Iris pigment epithelial cell (primary cell): ENCODE results near the gene FAM177A1.
"Not testable (repeated sequence)": the region's sequence is repeated elsewhere in the genome, so short reads cannot be mapped to it uniquely, and the experiment has no call there.

Source experiments
- DNase-seq: peaks from one replicate; pipeline ENCODE4 v3.0.0-alpha.2; 2011; ENCODE audit warnings: low read depth

Gene FAM177A1

DNA sequence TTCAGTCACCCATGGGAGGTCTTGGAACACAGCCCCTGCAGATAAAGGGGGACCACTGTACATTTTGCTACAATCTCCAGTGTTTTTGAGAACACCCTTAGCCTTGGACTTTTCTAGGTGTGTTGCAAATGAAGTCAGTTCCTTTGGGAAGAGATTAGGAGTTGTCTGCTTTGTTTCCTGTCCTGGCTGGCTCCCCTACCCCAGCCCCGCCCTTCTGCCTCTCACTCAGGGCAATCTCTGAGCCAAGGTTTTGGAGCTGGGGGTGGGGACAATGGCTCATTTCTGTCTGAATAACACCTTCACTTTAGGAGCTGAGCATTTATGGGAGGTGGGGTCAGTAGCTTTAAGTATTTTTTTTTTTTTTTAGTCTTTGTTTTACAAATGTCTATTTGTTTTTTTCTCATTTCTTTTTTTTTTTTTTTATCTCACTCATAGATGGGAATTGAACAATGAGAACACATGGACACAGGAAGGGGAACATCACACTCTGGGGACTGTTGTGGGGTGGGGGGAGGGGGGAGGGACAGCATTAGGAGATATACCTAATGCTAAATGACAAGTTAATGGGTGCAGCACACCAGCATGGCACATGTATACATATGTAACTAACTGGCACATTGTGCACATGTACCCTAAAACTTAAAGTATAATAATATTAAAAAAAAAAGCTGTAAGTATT lies 15.2 kb downstream of the FAM177A1 start:
- not testable (repeated sequence) for DNase-seq

DNA sequence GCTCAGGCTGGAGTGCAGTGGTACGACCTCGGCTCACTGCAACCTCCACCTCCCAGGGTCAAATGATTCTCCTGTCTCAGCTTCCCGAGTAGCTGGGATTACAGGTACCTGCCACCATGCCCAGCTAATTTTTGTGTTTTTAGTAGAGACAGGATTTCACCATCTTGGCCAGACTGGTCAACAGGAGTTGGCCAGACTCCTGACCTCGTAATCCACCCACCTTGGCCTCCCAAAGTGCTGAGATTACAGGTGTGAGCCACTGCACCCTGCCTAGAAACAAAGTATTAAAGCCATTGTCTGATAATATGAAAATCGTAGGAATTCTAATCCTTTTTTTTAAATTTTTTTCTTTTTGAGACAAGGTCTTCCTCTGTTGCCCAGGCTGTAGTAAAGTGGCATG lies 19.7 kb downstream of the FAM177A1 start:
- DNase-seq = not testable (repeated sequence)

DNA sequence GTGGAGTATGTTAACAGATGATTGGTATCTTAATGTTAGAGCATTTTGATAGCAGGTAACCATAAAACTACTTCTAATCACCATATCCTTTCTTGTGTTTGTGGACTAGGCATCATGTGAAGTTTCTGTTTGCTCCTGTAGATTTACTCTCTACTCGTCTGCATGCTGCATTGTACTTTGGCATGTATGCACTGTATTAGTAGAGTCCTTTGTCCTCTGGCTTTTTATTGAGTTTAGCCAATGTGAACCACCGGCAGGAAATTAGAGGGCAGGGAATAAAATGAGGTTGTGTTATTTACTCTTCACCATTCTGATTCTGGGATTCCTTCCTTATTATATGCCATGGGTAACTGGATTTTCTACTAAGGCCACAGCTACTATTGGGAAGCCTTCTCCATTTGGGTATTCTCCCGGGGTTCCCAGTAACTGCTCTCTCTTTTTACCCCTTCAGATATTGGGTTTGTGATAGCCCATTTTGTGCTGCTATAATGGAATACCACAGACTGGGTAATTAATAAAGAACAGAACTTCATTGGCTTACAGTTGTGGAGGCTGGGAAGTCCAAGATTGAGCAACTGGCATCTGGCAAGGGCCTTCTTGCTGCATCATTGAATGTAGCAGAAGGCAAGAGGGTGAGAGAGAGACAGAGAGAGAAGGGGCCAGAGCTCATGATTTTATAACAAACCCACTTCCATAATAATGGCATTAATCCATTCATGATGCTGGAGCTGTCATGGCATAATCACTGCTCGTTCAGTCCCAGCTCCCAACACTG lies 22.4 kb downstream of the FAM177A1 start:
- peak; percentile 69 for DNase-seq

DNA sequence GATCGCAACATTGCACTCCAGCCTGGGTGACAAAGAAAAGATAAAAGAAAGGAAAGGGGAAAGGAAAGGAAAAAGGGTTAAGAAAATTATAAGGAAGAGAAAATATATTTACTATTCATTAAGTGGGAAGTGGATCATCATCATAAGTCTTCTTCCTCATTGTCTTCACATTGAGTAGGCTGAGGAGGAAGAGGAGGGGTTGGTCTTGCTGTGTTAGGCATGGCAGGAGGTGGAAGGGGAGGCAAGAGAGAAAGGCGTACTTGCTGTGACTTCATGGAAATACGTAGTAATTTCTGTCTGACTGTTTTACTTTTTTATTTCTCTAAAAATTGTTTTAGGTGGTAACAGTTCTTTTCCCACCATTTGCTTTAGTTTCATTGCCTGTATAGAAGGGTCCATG lies 26.2 kb downstream of the FAM177A1 start:
- DNase-seq = no peak

DNA sequence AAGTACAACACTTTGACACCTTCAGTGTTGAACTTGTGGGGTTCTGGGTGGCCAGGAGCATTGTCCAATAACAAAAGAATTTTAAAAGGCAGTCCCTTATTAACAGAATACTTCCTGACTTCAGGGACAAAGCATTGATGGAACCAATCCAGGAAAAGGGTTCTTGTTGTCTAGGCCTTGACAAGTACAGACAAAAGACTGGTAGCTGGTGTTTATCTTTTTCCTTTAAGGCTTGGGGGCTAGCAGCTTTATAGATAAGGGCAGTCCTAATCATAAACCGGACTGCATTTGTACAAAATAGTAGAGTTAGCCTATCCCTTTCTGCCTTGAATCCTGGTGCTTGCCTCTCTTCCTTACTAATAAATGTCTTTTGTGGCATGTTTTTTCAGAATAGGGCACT lies 27.4 kb downstream of the FAM177A1 start:
- DNase-seq = no peak

DNA sequence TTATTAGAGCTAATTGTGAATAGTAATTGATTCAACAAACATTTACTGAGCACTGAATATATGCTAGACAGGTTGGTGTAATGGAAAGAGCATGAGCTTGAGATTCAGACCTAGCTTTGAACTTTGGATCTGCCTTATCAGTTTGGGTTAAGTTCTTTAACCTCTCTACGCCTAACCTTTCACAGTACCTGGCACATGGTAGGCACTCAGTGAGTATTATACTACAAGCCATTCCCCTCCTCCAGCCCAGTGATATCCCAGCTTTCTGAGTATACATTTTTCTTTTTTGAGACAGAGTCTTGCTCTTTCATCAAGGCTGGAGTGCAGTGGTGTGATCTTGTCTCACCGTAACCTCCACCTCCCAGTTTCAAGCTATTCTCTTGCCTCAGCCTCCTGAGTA lies 32.0 kb downstream of the FAM177A1 start:
- no peak for DNase-seq

DNA sequence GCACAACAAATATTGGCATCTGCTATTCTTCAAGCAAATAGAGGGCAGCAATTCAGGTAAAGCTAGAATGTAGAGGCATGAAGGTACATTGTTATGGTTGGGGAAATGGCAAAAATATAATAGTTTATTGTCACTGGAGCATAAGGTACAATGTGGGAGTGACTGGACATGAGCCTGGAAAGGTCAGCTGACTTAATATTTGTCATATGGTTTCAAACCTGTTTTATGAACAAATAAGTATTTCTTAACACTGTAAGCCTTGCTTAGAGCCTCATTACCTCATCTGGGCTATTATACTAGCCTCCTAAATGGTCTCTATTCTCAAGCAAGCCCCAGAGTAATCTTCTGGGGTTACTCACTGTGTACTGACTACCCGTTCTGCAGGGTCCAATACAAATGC lies 33.7 kb downstream of the FAM177A1 start:
- DNase-seq = no peak

DNA sequence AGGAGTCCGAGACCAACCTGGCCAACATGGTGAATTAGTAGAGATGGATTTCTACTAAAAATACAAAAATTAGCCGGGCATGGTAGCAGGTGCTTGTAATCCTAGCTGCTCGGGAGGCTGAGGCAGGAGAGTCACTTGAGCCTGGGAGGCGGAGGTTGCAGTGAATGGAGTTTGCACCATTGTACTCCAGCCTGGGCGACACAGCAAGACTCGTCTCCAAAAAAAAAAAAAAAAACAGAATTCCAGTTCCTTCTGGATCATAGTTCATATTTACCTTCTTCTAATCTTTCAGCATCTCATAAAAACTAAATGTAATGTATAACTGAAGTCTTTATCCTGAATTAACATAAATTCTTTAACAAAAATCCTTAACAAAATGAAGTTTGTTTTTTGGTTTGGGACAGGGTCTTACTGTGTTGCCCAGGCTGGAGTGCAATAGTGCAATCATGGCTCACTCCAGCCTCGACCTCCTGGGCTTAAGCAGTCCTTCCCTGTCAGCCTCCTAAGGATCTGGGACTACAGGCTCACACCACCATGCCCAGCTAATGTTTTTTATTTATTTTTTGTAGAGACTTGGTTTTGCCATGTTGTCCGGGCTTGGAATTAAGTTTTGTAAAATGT lies 37.6 kb downstream of the FAM177A1 start:
- no peak for DNase-seq

DNA sequence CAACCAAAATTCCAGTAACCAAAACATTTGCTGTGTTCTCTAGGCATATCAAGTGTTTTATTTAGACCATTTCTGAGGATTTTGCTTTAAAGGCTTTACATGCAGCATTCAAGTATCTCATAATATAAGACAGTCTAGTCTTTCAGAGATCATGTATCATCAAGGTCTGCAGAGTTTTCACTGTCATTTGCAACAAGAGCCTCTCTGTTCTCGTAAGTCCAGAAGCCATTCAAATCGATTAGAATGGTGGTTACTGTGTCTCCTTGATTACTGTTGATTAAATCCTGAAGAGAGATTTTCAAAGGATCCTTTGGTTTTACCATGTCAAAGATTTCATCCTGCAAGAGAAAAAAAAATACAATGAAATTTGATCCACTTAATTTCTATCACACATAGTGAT lies 39.4 kb downstream of the FAM177A1 start:
- no peak for DNase-seq

DNA sequence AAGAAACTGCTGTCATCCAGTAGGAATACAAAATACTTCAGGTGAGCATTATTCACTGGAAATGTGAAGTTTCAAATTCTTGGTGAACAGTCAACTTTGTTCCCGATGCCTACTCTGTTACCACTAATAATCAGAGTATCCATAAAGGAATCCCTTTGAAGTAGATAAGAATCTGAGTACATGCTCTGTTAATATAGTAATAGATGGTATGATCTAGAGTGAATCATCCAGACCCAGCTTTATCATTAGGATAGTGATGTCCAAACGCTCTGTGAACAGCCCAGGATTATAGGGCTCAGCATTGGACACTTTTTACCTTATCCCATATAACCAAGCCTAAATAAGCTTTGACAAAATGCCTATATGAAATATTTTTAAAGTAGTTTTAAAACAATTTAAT lies 42.4 kb downstream of the FAM177A1 start:
- peak; percentile 49 for DNase-seq

DNA sequence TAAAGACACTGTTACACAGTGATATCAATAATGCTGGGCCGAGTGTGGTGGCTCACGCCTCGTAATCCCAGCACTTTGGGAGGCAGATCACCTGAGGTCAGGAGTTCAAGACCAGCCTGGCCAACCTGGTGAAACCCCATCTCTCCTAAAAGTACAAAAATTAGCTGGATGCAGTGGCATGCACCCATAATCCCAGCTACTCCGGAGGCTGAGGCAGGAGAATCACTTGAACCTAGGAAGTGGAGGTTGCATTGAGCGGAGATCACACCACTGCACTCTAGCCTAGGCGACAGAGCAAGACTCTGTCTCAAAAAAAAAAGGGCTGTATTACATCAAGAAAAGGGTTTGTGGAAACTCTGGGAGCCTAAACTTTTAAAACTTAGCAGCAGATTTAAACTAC lies 48.6 kb downstream of the FAM177A1 start:
- not testable (repeated sequence) for DNase-seq

DNA sequence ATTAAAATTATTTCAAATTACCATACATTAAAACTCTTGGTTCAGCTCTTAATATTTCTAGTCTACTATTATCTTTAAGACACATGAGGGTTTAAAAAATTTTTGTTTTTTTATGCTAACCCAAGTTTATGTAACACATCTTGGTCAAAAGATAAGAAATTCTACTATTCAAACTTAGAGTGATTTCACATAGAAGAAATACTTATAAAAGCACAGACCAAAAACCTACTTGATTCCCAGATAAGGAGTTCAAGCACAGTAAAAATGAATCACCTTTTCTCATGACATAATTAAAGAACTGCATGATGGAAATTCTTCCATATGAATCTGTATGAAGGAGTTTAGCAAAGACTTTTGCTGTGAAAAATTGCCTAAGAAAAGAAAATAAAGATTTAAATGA lies 61.8 kb downstream of the FAM177A1 start:
- peak; percentile 18 for DNase-seq

DNA sequence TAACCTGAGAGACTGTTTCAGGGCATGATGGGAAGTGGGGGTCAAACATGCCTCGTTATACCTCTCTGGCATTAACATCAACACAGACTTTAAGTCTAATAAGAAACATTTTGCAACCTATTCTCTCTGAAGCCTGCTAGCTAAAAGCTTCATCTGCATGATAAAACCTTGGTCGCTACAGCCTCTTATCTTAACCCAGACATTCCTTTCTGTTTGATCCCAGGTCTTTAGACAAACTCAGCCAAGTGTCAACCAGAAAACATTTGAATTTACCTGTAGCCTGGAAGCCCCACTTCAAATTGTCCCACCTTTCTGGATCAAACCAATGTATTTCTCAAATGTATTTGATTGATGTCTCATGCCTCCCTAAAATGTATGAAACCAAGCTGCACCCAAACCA lies 66.6 kb downstream of the FAM177A1 start:
- DNase-seq = no peak

DNA sequence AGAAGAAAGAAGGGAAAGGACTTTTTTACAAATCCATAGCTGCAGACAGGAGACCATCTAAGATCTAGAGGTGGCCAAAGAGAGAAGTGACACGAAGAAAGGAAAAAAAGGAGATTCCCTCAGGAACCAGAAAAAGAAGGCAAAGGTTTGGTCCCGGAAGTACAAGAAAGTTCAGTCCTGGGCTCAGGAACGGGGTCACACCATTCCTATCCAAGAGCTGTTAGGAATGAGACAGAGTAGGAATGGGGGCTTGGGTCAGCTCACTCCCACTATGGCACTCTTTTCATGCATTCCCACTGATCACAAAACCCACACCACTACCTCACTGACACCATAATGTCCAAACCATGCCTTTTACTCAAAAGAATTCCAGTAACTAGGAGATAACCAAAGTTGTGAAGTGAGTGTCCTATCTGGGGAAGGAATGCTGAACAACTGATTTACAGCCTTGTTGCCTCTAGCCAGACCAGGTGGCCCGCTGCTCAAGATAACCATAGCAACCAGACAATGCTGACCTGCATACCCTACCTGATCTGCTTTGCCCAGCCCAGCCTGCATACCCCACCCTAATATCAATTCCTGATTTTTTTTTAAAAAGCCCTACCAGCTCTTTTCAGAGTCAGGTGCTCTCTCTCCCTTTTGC lies 67.4 kb downstream of the FAM177A1 start:
- DNase-seq = no peak

DNA sequence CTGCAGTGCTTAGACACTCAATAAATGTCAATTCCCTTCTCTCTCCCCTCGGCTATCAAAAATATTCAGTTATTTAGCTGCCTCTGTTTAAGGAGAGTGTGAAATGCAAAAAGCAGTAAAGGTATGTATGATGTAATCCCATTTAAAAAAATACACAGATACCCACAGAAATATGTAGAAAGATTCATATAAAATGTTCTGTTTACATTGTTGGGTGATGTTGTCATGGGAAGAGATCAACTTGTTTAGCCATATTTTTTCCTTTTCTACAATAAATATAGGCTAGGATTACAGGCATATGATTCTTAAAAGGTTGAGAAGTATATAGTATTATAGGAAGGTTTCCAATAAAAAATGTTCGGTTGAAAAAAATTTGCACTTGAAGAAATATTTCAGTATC lies 68.0 kb downstream of the FAM177A1 start:
- DNase-seq = peak; percentile 87

DNA sequence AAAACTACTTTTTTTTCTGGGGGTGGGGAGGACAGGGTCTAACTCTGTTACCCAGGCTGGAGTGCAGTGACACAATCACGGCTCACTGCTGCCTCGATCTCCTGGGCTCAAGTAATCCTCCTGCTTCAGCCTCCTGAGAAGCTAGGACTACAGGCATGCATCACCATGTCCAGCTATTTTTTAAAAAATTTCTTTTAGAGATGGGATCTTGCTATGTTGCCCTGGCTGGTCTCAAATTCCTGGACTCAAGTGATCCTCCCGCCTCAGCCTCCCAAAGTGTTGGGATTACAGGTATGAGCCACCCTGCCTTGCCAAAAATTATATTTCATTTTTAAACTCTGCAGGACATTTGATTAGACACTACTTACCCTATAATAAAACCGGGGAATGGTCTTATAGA lies 70.2 kb downstream of the FAM177A1 start:
- no peak for DNase-seq

DNA sequence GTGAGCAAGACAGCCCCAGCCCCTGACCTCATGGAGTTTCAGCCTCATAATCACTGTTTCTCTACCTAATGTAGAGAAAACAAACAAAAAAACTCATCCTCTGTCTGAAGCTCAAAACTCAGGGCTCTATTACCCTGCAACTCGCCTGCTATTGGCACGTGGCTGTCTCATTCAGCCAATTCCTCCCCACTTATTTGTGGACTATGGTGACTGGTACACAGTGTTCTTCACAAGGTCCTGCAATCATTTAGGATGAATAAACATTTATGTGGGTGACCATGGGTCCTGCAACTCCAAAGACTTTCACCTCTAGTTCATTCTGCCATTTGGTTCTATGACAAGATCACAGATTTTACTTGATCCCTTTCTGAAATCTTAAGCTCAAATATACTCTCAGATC lies 71.0 kb downstream of the FAM177A1 start:
- DNase-seq = peak; percentile 47

DNA sequence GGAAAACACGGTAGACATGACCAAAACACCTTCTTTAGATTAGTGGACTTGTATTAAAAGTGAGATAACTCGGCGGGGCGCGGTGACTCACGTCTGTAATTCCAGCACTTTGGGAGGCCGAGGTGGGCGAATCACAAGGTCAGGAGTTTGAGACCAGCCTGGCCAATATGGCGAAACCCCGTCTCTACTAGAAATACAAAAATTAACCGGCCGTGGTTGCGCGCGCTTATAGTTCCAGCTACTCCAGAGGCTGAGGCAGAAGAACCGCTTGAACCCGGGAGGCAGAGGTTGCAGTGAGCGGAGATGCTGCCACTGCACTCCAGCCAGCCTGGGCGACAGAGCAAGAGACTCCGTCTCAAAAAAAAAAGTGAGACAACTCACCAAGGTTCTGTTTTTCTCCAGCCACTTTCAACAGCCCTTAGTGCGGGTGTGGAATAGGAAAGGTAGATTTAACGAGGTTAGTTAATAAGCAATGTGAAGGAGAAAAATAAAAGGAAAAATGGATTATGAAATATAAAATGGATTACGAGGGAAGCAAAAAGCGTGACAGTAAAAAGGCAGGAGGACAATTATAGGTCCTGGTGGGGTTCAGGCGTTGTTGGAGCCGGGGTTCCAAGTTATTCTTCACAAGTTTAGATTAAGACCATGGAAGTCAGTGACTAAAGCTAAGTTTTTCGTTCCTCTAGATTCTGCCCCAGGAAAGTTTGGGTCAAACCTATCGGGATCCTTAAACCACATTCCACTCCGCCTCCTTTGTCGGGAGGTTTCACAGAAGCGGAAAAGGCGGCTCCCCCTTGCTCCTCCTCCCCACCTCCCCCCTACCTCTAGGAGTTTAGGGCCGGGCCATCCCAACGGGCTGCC lies 75.2 kb downstream of the FAM177A1 start:
- DNase-seq = peak; percentile 46

DNA sequence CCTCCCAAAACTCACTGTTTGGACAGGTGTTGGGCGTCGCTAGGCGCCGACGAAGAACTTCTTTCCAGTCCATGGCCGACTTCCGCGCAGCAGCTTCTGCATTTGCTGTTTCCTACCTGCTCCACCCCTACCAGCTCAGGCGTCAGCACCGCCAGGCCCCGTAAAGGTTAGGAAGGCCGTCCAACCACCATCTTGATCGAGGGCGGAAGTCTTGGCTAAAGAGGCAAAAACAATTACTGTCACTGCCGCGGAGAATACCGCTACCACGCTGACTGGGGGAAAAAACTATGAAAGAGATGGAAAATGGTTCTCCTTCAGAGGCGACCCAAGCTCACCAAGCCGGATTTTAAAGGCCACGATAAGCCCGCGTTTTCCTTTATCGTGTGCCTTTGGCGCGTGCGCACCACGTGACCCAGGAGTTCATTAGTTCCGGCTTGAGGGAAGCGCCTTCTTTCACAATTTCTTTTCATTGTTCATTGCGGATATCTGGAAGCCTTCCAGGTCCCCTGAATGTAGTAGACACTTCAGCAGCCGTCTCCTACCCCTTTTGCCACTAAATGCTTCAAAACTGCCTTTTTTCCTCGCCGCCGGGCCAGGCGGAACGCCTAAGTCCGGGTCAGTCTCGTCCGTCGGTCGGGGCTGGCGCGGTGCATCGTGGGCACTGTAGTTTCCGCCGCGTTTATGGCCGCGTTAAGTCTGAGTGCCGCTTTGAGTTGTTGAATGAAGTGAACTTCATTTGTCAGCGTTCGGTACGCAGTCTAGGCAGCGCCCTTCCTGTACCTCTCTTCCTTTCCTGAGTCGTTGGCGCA lies 76.0 kb downstream of the FAM177A1 start, which contains the start of the genes PPP2R3C and PRORP:
PPP2R3C (minus strand) TSS at position 104 of the 809 bp plus-strand sequence; CDS start at position 73, 31 bp downstream.
PRORP (plus strand) TSS at position 666 of the 809 bp plus-strand sequence. CDS start 694 bp downstream, outside the sequence.
- peak; percentile 99 for DNase-seq

DNA sequence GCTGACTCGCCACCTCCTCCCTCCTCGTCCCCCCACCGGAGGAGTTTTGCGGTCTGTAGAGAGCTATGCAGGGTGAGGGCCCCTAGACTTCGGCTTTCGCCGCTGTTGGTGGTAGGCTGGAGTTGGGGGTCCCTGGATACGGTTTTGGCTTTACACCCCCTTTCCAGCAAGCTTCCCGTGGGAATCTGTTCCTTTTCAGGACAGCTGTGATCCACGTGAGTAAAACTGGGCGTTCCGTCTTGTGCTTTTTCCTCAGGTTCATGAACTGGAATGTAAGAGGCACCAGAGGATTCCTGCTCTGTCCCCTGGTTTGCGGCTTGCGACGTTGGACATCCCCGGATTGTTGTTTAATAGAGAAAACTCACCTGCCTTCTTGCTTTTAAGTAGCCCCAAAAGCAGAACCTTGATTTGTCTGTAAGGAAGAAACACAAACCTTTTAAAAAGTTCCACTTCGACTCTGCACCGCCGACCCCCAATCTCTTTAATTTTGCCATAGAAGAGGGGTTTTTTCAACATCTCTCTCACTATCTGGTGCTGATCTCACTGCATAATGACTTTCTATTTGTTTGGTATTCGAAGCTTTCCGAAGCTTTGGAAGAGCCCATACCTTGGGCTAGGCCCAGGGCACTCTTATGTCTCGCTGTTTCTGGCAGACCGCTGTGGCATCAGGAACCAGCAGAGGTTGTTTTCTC lies 76.8 kb downstream of the FAM177A1 start:
- peak; percentile 59 for DNase-seq
